H1 (cell line): ENCODE measurements around the gene ANO2. TPM values are rescaled to one million over a fixed set of nuclear protein-coding genes. Genes with fewer than 3 reads are reported as not detected.

Experiments
- CTCF ChIA-PET: fragments of 300-600 bp; sonication (Branson Sonifier 250); formaldehyde crosslinking; loops from one replicate; lab custom pipeline; 2021; ENCODE audit not compliant: partially characterized antibody; lab: Charles Lee
- POLR2A ChIA-PET: fragments of 300-600 bp; sonication (Branson Sonifier 250); formaldehyde crosslinking; loops from one replicate; lab custom pipeline; 2021; ENCODE audit warnings: inconsistent platforms; ENCODE audit not compliant: partially characterized antibody; lab: Charles Lee
- DNase-seq, 2 experiments: peaks; one replicate each; pipeline versions ENCODE4 v3.0.0 to v3.0.0-alpha.2; 2010 to 2022; ENCODE audit warnings: low spot score in 2 of 2, low read depth in 1 of 2, mixed read lengths in 1 of 2
- FAIRE-seq: peaks from 2 replicates; lab custom pipeline; 2011; peaks lifted over from hg19 to GRCh38; lab: Jason Lieb, UNC
- H2AFZ ChIP-seq: 2 replicates; pipeline ENCODE4 v1.8.1; 2012; ENCODE audit warnings: low read length, inconsistent platforms
- H2AK5ac ChIP-seq: 2 replicates; pipeline ENCODE4 v1.6.1; 2013; ENCODE audit warnings: low read depth, low read length
- H2BK120ac ChIP-seq: replicated peaks from 2 replicates; pipeline ENCODE3; 2013; ENCODE audit warnings: low read depth, low read length, inconsistent platforms
- H2BK12ac ChIP-seq: 2 replicates; pipeline ENCODE4 v1.6.1; 2013; ENCODE audit warnings: low read depth, low read length
- H2BK15ac ChIP-seq: 2 replicates; pipeline ENCODE4 v1.6.1; 2013; ENCODE audit warnings: low read length
- H2BK20ac ChIP-seq: 2 replicates; pipeline ENCODE4 v1.6.1; 2013; ENCODE audit warnings: low read length
- H2BK5ac ChIP-seq: 2 replicates; pipeline ENCODE4 v1.6.1; 2013; ENCODE audit warnings: low read depth, low read length
- H3K14ac ChIP-seq: 2 replicates; pipeline ENCODE4 v1.6.1; 2013; ENCODE audit warnings: inconsistent platforms; ENCODE audit not compliant: insufficient read length
- H3K18ac ChIP-seq: 2 replicates; pipeline ENCODE4 v1.6.1; 2013; ENCODE audit warnings: low read length; ENCODE audit errors: extremely low read depth
- H3K23ac ChIP-seq: 2 replicates; pipeline ENCODE4 v1.6.1; 2013; ENCODE audit warnings: inconsistent platforms; ENCODE audit not compliant: insufficient read length
- H3K23me2 ChIP-seq: 2 replicates; pipeline ENCODE4 v1.6.1; 2013; ENCODE audit warnings: low read depth, low read length
- H3K27ac ChIP-seq: 2 replicates; pipeline ENCODE4 v1.6.1; 2011; ENCODE audit warnings: low read depth, low read length, inconsistent platforms
- H3K27me3 ChIP-seq, 4 experiments: replicated peaks in 1 of 4; 1 replicate in 1 of 4; 2 replicates in 3 of 4; pipeline versions ENCODE4 v1.6.1 to v1.8.1; 2011 to 2013; ENCODE audit warnings: low read length in 3 of 4, mild to moderate bottlenecking in 3 of 4, inconsistent platforms in 2 of 4, mixed read lengths in 2 of 4, moderate library complexity in 1 of 4; ENCODE audit not compliant: control insufficient read depth in 3 of 4, insufficient read depth in 3 of 4; ENCODE audit errors: extremely low read depth in 1 of 4
- H3K36me3 ChIP-seq, 4 experiments: 2 replicates each; pipeline versions ENCODE4 v1.6.1 to v1.8.1; 2011 to 2013; ENCODE audit warnings: mild to moderate bottlenecking in 4 of 4, low read length in 3 of 4, moderate library complexity in 2 of 4, control low read depth in 1 of 4, inconsistent platforms in 1 of 4; ENCODE audit not compliant: insufficient read depth in 4 of 4, control insufficient read depth in 2 of 4
- H3K4ac ChIP-seq: replicated peaks from 2 replicates; pipeline ENCODE3; 2013; ENCODE audit warnings: low read length, low read depth, mixed read lengths, inconsistent platforms; ENCODE audit not compliant: insufficient read length
- H3K4me1 ChIP-seq, 4 experiments: replicated peaks in 1 of 4; 1 replicate in 1 of 4; 2 replicates in 3 of 4; pipeline versions ENCODE4 v1.6.1 to v1.8.1; 2011 to 2013; ENCODE audit warnings: low read length in 3 of 4, inconsistent platforms in 2 of 4, mixed read lengths in 1 of 4; ENCODE audit not compliant: insufficient read depth in 4 of 4, control insufficient read depth in 3 of 4
- H3K4me2 ChIP-seq, 2 experiments: 2 replicates each; pipeline versions ENCODE4 v1.6.1 to v1.8.1; 2011 to 2013; ENCODE audit warnings: low read depth in 2 of 2, low read length in 2 of 2, control low read depth in 1 of 2, inconsistent platforms in 1 of 2, mild to moderate bottlenecking in 1 of 2; ENCODE audit not compliant: insufficient read depth in 1 of 2
- H3K4me3 ChIP-seq, 4 experiments: fragments of 200-600, 300-600 bp in 1 of 4; sonication (generic), shearing (Covaris generic), sonication (Bioruptor Twin) in 1 of 4; 2 replicates each; pipeline versions ENCODE4 v1.5.1 to v1.8.1; 2011 to 2016; ENCODE audit warnings: low read length in 4 of 4, low read depth in 3 of 4, control low read depth in 2 of 4, inconsistent platforms in 2 of 4, mild to moderate bottlenecking in 2 of 4, mixed read lengths in 1 of 4, moderate library complexity in 1 of 4; ENCODE audit not compliant: insufficient read depth in 2 of 4; ENCODE audit errors: extremely low read depth in 1 of 4
- H3K56ac ChIP-seq: replicated peaks from 2 replicates; pipeline ENCODE3; 2013; ENCODE audit warnings: low read depth, mild to moderate bottlenecking, mixed read lengths, low read length, inconsistent platforms; ENCODE audit not compliant: insufficient read length
- H3K79me1 ChIP-seq: 2 replicates; pipeline ENCODE4 v1.6.1; 2013; ENCODE audit warnings: low read depth, low read length, control low read depth
- H3K79me2 ChIP-seq, 2 experiments: 2 replicates each; pipeline versions ENCODE4 v1.6.1 to v1.8.1; 2012 to 2013; ENCODE audit warnings: low read length in 2 of 2, mild to moderate bottlenecking in 2 of 2, inconsistent platforms in 1 of 2; ENCODE audit not compliant: insufficient read depth in 2 of 2, control insufficient read depth in 1 of 2
- H3K9ac ChIP-seq, 4 experiments: replicated peaks in 1 of 4; 1 replicate in 1 of 4; 2 replicates in 3 of 4; pipeline versions ENCODE4 v1.6.1 to v1.8.1; 2011 to 2013; ENCODE audit warnings: low read depth in 3 of 4, low read length in 3 of 4, control low read depth in 2 of 4, mild to moderate bottlenecking in 2 of 4, moderate library complexity in 2 of 4, inconsistent platforms in 1 of 4; ENCODE audit errors: extremely low read depth in 1 of 4
- H3K9me3 ChIP-seq, 2 experiments: 2 replicates each; pipeline versions ENCODE4 v1.6.1 to v1.8.1; 2012 to 2013; ENCODE audit warnings: mild to moderate bottlenecking in 2 of 2, moderate library complexity in 2 of 2, control low read depth in 1 of 2, inconsistent platforms in 1 of 2, low read depth in 1 of 2, low read length in 1 of 2, mixed read lengths in 1 of 2; ENCODE audit not compliant: insufficient read depth in 2 of 2
- H4K20me1 ChIP-seq, 2 experiments: replicated peaks in 1 of 2; 2 replicates each; pipeline versions ENCODE3 to v1.8.1; 2011 to 2013; ENCODE audit warnings: inconsistent platforms in 2 of 2, low read length in 2 of 2, mild to moderate bottlenecking in 1 of 2; ENCODE audit not compliant: insufficient read depth in 2 of 2, control insufficient read depth in 1 of 2
- H4K5ac ChIP-seq: 2 replicates; pipeline ENCODE4 v1.6.1; 2013; ENCODE audit warnings: low read length, low read depth, mixed read lengths, inconsistent platforms; ENCODE audit not compliant: insufficient read length
- H4K8ac ChIP-seq: 2 replicates; pipeline ENCODE4 v1.8.0; 2013; ENCODE audit warnings: mild to moderate bottlenecking, moderate library complexity, low read length, inconsistent platforms; ENCODE audit not compliant: insufficient read depth; ENCODE audit errors: extremely low read depth
- H4K91ac ChIP-seq: replicated peaks from 2 replicates; pipeline ENCODE3; 2013; ENCODE audit warnings: low read length, mixed read lengths, inconsistent platforms; ENCODE audit not compliant: insufficient read length
- CBX8 ChIP-seq: fragments of 300-800, 300-1000 bp; sonication (generic); IDR thresholded peaks from 2 replicates; pipeline ENCODE4 v1.7.1; 2016; ENCODE audit warnings: low read depth, low read length, borderline replicate concordance
- E2F6 ChIP-seq: IDR thresholded peaks from 2 replicates; pipeline ENCODE4 v1.6.1; 2012; ENCODE audit warnings: inconsistent platforms
- EP300 ChIP-seq, 2 experiments: IDR thresholded peaks; 1 replicate in 1 of 2; 2 replicates in 1 of 2; pipeline ENCODE4 v1.6.1; 2011 to 2012; ENCODE audit warnings: low read depth in 2 of 2, low read length in 2 of 2, mild to moderate bottlenecking in 2 of 2, borderline replicate concordance in 1 of 2, inconsistent platforms in 1 of 2, moderate library complexity in 1 of 2
- KDM5A ChIP-seq: fragments of 200-600 bp; IDR thresholded peaks from 2 replicates; pipeline ENCODE4 v1.7.1; 2012; ENCODE audit warnings: mild to moderate bottlenecking, low read length, inconsistent platforms, mixed read lengths
- MAX ChIP-seq: IDR thresholded peaks from 2 replicates; pipeline ENCODE4 v1.6.1; 2012; ENCODE audit warnings: inconsistent platforms
- NANOG ChIP-seq: IDR thresholded peaks from 2 replicates; pipeline ENCODE4 v1.6.1; 2011; ENCODE audit warnings: low read length, low read depth, mild to moderate bottlenecking, inconsistent platforms; ENCODE audit not compliant: insufficient read depth, poor library complexity, severe bottlenecking
- NRF1 ChIP-seq: IDR thresholded peaks from 2 replicates; pipeline ENCODE4 v1.6.1; 2011; ENCODE audit warnings: mild to moderate bottlenecking, low read depth, low read length, improper control_type of control experiment
- RAD21 ChIP-seq, 2 experiments: IDR thresholded peaks in 1 of 2; conservative IDR thresholded peaks in 1 of 2; 2 replicates each; pipeline ENCODE4 v1.6.1; 2011; ENCODE audit warnings: low read depth in 2 of 2, low read length in 2 of 2, improper control_type of control experiment in 1 of 2, inconsistent platforms in 1 of 2, mild to moderate bottlenecking in 1 of 2, moderate library complexity in 1 of 2
- SP4 ChIP-seq: IDR thresholded peaks from 2 replicates; pipeline ENCODE4 v1.6.1; 2012; ENCODE audit warnings: low read length, inconsistent platforms
- TBP ChIP-seq: IDR thresholded peaks from 2 replicates; pipeline ENCODE4 v1.6.1; 2011; ENCODE audit warnings: low read depth, low read length, improper control_type of control experiment
- WGBS, 2 experiments: shearing (Covaris generic) in 1 of 2; methylation state at CpG; one replicate each; pipeline versions ENCODE4 v1.1.6 to v1.1.7; 2013 to 2015; ENCODE audit warnings: low lambda C conversion rate in 2 of 2, mixed read lengths in 2 of 2, inconsistent platforms in 1 of 2, low coverage in 1 of 2, missing lambda C conversion rate in 1 of 2; ENCODE audit not compliant: insufficient replicate concordance in 2 of 2, insufficient coverage in 1 of 2, insufficient read length in 1 of 2; ENCODE audit errors: extremely low coverage in 1 of 2, missing lambda C conversion rate in 1 of 2; 5-methylcytosine and 5-hydroxymethylcytosine counted together
- polyA plus RNA-seq, 7 experiments: library from polyadenylated mRNA; depleted of rRNA in 3 of 7; stranded (reverse) in 5 of 7; unstranded in 2 of 7; fragments of >200 nt in 5 of 7; fragments of 200-250 nt in 2 of 7; gene quantifications; 1 replicate in 5 of 7; 2 replicates in 1 of 7; 4 replicates in 1 of 7; pipeline versions ENCODE4 v1.2.1 to v1.2.3, GENCODE V29; 2011 to 2013; ENCODE audit warnings: missing spikeins in 2 of 7, mixed read lengths in 2 of 7
- total RNA-seq: library from RNA; stranded (reverse); fragmentation: NEBNext Ultra II Directional; extraction: Animal tissue kit (Norgen Biotek cat#: 25700); gene quantifications from 2 replicates; pipeline ENCODE4 v1.2.1, GENCODE V29; 2021

The ANO2 gene
- total and polyA plus RNA-seq, 2 of the 8 experiments (the other 6 are each of a cell fraction or from before 2014, with no cell fraction given): 1.9 to 5.5 TPM

DNA sequence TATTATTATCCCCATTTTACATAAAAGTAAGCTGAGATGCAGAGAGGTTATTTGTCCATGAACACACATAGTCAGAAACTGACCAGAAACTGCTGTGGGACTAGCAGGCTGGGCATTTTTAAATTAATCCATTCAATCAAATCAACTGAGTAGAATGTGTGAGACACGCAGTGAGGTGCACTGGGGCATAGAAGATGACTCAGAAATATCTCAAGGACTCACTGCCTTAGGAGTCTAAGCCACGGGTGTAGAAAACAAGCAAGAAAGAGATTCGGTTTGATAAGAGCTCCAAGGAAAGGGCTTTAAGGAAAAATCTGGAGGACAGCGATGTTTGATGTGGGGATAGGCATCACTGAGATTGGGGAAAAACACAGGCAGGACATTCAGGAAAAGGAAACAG is 127.8 kb downstream of the ANO2 start:
- no peak overlapping the region for H3K27ac ChIP-seq
- peaks cover 4 to 15% of the 10 kb centered on the region in 2 experiments; a peak in 2 of 4 replicates for H3K9me3 ChIP-seq
- H3K23ac ChIP-seq: no peak overlapping the region
- H3K4ac ChIP-seq: no peak overlapping the region
- H4K8ac ChIP-seq: no peak overlapping the region
- WGBS, 2 experiments: 97% methylated on average over 4 of the region's 4 CpGs; no CpG with 5 or more reads in 1 of the 2 experiments
- H3K4me1 ChIP-seq: no peaks in the 10 kb centered on the region
- no peak overlapping the region for H4K5ac ChIP-seq
- H3K27me3 ChIP-seq: no peaks in the 10 kb centered on the region
- TF ChIP-seq RAD21 (IDR thresholded peaks at IDR 0.05 in 1 of 2, conservative IDR thresholded peaks at IDR 0.05 in 1 of 2; ENCODE audit: low read depth in 2 of 2, low read length in 2 of 2) (no peak), CBX8 (no peak), TBP (no peak), EP300 (IDR thresholded peaks at IDR 0.05; ENCODE audit: borderline replicate concordance in 1 of 2, low read depth in 2 of 2, low read length in 2 of 2) (no peak), KDM5A (no peak), MAX (no peak), NRF1 (no peak), SP4 (no peak), NANOG (no peak), E2F6 (no peak)
- no peak overlapping the region for H2BK120ac ChIP-seq
- H3K79me2 ChIP-seq: no peaks in the 10 kb centered on the region
- no peak overlapping the region for H3K4me3 ChIP-seq
- H3K4me2 ChIP-seq: no peak overlapping the region
- ChIA-PET POLR2A (interaction anchor here (1.3 kb wide), 1 partner anchor 23 kb away, joined by 3 read pairs; no protein-coding TSS in a partner anchor), CTCF (interaction anchor here (1.0 kb wide), 1 partner anchor 15 kb away, joined by 3 read pairs; no protein-coding TSS in a partner anchor)
- no peak overlapping the region for H2AFZ ChIP-seq
- H4K20me1 ChIP-seq: no peaks in the 10 kb centered on the region
- DNase-seq (no peak), FAIRE-seq (no peak)
- no peak overlapping the region for H3K9ac ChIP-seq
- no peak overlapping the region for H2BK20ac ChIP-seq
- H2BK12ac ChIP-seq: no peak overlapping the region
- H4K91ac ChIP-seq: no peak overlapping the region
- no peaks in the 10 kb centered on the region for H3K79me1 ChIP-seq
- no peak overlapping the region for H3K18ac ChIP-seq
- no peak overlapping the region for H2AK5ac ChIP-seq
- no peak overlapping the region for H3K14ac ChIP-seq
- H3K23me2 ChIP-seq: peaks cover 1% of the 10 kb centered on the region
- H3K56ac ChIP-seq: no peak overlapping the region
- no peak overlapping the region for H2BK15ac ChIP-seq
- peaks cover 0 to 3% (median 0%) of the 10 kb centered on the region in 4 experiments; a peak in 1 of 8 replicates for H3K36me3 ChIP-seq
- H2BK5ac ChIP-seq: no peak overlapping the region
